Activated naive CD8-positive, alpha-beta T cell treated with anti-CD3 and anti-CD28 coated beads, Interleukin-2, amount 10 ng/mL, durations not matched to agents 7 days and 5 days (primary cell): Measurements from ENCODE around the gene SPAG9. TPM values are rescaled to one million over a fixed set of nuclear protein-coding genes. Genes with fewer than 3 reads are reported as not detected.

Source experiments
- ATAC-seq: fragments of 150-1000 bp; cut with Tn5 transposase; one replicate; pipeline ENCODE4 v1.10.0; 2021; ENCODE audit warnings: low read depth, moderate library complexity
- POLR2A ChIA-PET: fragments of 350-600 bp; sonication (Branson Sonifier 250); formaldehyde crosslinking; loops from one replicate; lab custom pipeline; 2021; ENCODE audit warnings: antibody characterized with exemption; lab: Charles Lee
- DNase-seq: peaks from one replicate; pipeline ENCODE4 v3.0.0; 2021
- H3K27ac Mint-ChIP-seq: one replicate; pipeline ENCODE4 v1.8.0; 2022; ENCODE audit warnings: mild to moderate bottlenecking, mixed read lengths
- H3K27me3 Mint-ChIP-seq: one replicate; pipeline ENCODE4 v1.8.0; 2022; ENCODE audit warnings: mild to moderate bottlenecking, moderate library complexity, mixed read lengths
- H3K36me3 Mint-ChIP-seq: one replicate; pipeline ENCODE4 v1.8.0; 2021; ENCODE audit warnings: mild to moderate bottlenecking, mixed read lengths
- H3K4me1 Mint-ChIP-seq: one replicate; pipeline ENCODE4 v1.8.0; 2021; ENCODE audit warnings: mixed read lengths
- H3K4me3 Mint-ChIP-seq: one replicate; pipeline ENCODE4 v1.8.0; 2022; ENCODE audit warnings: mild to moderate bottlenecking, moderate library complexity, mixed read lengths
- H3K9me3 Mint-ChIP-seq: one replicate; pipeline ENCODE4 v1.8.0; 2021; ENCODE audit warnings: mixed read lengths
- total RNA-seq, 2 experiments: library from RNA; stranded (reverse); gene quantifications; one replicate each; pipeline ENCODE4 v1.2.3, GENCODE V29; 2021

SPAG9 gene
- total RNA-seq, 2 experiments from 2014 or later, result 52.3 to 62.9 TPM

- Mint-ChIP-seq H3K4me1 (peaks cover 5% of the 10 kb centered on the region), H3K27ac (no peak overlapping the region), H3K27me3 (no peaks in the 10 kb centered on the region), H3K4me3 (no peak overlapping the region), H3K9me3 (no peaks in the 10 kb centered on the region), H3K36me3 (peaks cover 4% of the 10 kb centered on the region)
- no peak for ATAC-seq
- POLR2A ChIA-PET, result no interaction called here
- DNase-seq, result no peak
Observed at GRCh38 chr17:51065466-51065865, 55.2 kb downstream of the SPAG9 start.

DNA sequence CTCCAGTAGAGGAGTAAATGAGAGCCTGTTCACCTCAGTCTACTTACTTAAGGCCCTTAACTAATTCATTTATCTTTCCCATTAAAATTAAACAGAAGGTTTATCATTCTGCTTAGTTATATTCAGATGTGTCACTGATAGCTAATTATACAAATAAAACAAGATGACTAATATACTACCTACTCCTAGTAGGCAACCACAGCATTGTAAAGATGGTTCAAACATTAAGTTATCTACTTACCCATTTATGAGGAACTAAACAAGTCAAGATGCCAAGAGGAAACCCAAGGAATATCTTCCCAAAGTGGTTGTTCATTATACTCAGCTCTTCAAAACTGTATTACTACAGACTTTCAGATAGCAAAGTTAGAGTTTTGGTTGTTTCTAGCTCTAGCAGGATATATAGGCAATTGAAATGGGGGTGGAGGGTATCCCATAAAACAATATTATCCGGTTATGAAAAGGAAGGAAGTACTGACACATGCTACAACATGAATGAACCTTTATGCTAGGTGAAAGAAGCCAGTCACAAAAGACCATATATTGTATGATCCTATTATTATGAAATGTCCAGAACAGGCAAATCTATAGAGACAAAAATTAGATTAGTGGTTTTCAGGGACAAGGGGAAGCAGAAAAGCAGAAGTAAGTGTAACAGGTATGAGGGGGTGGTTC is 56.5 kb downstream of the SPAG9 start:
- ATAC-seq (no peak), DNase-seq (no peak)
- H3K27me3 Mint-ChIP-seq, result no peaks in the 10 kb centered on the region
- H3K4me3 Mint-ChIP-seq, result no peak overlapping the region
- H3K4me1 Mint-ChIP-seq, result peaks cover 5% of the 10 kb centered on the region
- H3K36me3 Mint-ChIP-seq, result peaks cover 2% of the 10 kb centered on the region
- H3K27ac Mint-ChIP-seq, result no peak overlapping the region
- POLR2A ChIA-PET, result no interaction called here
- H3K9me3 Mint-ChIP-seq, result no peaks in the 10 kb centered on the region

- Mint-ChIP-seq H3K4me1 (peaks cover 6% of the 10 kb centered on the region), H3K4me3 (no peak overlapping the region), H3K27me3 (no peaks in the 10 kb centered on the region), H3K9me3 (no peaks in the 10 kb centered on the region), H3K36me3 (peaks cover 2% of the 10 kb centered on the region), H3K27ac (no peak overlapping the region)
- no peak for DNase-seq
- POLR2A ChIA-PET, result no interaction called here
- ATAC-seq, result no peak
Observed at GRCh38 chr17:51060396-51060795, 60.3 kb downstream of the SPAG9 start.

DNA sequence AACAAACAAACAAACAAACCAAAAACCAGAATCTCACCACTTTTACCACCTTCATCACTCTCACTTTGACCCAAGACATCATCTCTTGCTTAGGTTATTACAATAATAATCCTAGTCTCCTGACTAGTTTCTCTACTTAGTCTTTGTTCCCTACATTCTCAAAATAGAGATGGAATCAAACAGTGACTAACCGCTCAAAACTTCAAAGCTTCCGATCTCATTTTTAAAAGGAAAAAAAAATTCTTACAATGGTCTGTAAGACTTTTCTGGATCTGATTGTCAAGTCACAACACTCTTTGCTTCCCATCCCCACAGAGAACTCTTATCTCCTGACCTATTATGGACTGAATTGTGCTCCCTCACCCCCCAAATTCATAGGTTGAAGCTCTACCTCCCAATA is 60.9 kb downstream of the SPAG9 start:
- peaks cover 2% of the 10 kb centered on the region for H3K36me3 Mint-ChIP-seq
- peaks cover 6% of the 10 kb centered on the region for H3K4me1 Mint-ChIP-seq
- POLR2A ChIA-PET, result no interaction called here
- no peak overlapping the region for H3K27ac Mint-ChIP-seq
- ATAC-seq, result no peak
- no peak for DNase-seq
- no peaks in the 10 kb centered on the region for H3K27me3 Mint-ChIP-seq
- no peak overlapping the region for H3K4me3 Mint-ChIP-seq
- H3K9me3 Mint-ChIP-seq, result no peaks in the 10 kb centered on the region

DNA sequence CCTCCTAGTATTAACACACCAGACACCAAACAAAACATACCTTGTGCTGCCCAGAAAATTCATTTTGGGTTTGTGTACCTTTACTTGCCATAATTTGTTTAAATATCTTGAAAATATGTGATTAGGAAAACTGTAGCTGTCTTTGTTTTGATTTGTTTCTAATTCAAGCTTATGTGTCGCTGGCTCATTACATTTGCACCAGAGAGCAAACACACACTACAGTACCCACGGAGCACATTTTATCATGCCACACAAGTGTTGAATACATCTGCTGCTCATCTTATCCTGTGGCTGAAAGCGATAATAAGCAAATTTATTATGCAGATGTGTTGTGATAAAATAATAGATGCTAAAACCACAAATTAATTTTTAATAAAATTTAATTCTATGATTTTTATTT is 63.1 kb downstream of the SPAG9 start:
- Mint-ChIP-seq H3K36me3 (no peaks in the 10 kb centered on the region), H3K27ac (no peak overlapping the region), H3K27me3 (no peaks in the 10 kb centered on the region), H3K4me1 (peaks cover 6% of the 10 kb centered on the region), H3K9me3 (no peaks in the 10 kb centered on the region), H3K4me3 (no peak overlapping the region)
- ATAC-seq (no peak), DNase-seq (no peak)
- POLR2A ChIA-PET, result interaction anchor here (0.9 kb wide), 1 partner anchor 192 kb away, joined by 3 read pairs; the partner anchor contains the start of gene TOB1

GRCh38 chr17:51056813-51057510 is 63.7 kb downstream of the SPAG9 start:
- H3K9me3 Mint-ChIP-seq, result no peaks in the 10 kb centered on the region
- H3K4me1 Mint-ChIP-seq, result peaks cover 6% of the 10 kb centered on the region
- POLR2A ChIA-PET, result interaction anchor here (0.9 kb wide), 1 partner anchor 191 kb away, joined by 3 read pairs; the partner anchor contains the start of gene TOB1
- H3K36me3 Mint-ChIP-seq, result no peaks in the 10 kb centered on the region
- no peak overlapping the region for H3K4me3 Mint-ChIP-seq
- no peaks in the 10 kb centered on the region for H3K27me3 Mint-ChIP-seq
- no peak overlapping the region for H3K27ac Mint-ChIP-seq
- DNase-seq (no peak), ATAC-seq (no peak)

DNA sequence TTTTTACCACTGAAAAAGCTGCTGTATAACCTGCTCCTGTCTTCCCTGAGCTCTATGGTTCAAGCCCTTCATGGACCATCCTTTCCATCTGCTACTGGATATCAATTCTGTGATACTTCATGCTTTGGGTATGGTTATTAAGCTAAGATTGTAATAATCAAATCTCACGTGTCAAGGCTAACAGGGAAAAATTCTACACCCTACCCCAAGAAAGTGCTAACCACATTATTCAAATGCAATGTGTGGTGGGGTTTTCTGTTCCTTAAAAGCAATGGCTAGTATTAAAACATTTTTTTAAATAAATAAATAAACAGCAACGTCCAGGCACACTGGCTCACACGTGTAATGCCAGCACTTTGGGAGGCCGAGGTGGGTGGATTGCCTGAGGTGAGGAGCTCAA is 65.9 kb downstream of the SPAG9 start:
- Mint-ChIP-seq H3K9me3 (no peaks in the 10 kb centered on the region), H3K27ac (no peak overlapping the region), H3K4me1 (peaks cover 6% of the 10 kb centered on the region), H3K4me3 (no peak overlapping the region), H3K36me3 (no peaks in the 10 kb centered on the region), H3K27me3 (no peaks in the 10 kb centered on the region)
- ATAC-seq, result no peak
- POLR2A ChIA-PET, result no interaction called here
- no peak for DNase-seq

DNA sequence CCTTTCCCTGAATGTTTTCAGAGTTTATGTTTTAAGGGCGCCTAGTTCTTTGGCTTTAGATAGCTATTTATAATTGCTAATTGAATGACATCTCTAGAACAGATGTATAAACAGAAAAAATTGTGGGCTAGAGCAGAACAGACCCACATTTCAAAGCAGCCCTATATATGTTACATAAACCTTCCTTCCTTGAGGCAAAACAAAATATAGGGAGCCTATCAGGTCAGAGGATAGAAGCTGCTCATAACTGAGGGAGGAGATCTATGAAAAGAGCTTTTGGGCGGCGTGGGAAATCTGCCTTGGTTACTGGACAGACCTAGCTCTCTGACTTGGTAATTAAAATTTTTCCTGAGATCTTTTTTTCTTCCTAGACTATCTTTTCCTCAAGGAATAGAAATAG is 68.4 kb downstream of the SPAG9 start:
- no peaks in the 10 kb centered on the region for H3K36me3 Mint-ChIP-seq
- DNase-seq, result no peak
- H3K27me3 Mint-ChIP-seq, result no peaks in the 10 kb centered on the region
- H3K9me3 Mint-ChIP-seq, result no peaks in the 10 kb centered on the region
- ATAC-seq, result no peak
- H3K27ac Mint-ChIP-seq, result no peak overlapping the region
- H3K4me1 Mint-ChIP-seq, result peaks cover 7% of the 10 kb centered on the region
- POLR2A ChIA-PET, result interaction anchor here (0.7 kb wide), 1 partner anchor 68 kb away, joined by 4 read pairs; no protein-coding TSS in a partner anchor
- H3K4me3 Mint-ChIP-seq, result no peak overlapping the region

DNA sequence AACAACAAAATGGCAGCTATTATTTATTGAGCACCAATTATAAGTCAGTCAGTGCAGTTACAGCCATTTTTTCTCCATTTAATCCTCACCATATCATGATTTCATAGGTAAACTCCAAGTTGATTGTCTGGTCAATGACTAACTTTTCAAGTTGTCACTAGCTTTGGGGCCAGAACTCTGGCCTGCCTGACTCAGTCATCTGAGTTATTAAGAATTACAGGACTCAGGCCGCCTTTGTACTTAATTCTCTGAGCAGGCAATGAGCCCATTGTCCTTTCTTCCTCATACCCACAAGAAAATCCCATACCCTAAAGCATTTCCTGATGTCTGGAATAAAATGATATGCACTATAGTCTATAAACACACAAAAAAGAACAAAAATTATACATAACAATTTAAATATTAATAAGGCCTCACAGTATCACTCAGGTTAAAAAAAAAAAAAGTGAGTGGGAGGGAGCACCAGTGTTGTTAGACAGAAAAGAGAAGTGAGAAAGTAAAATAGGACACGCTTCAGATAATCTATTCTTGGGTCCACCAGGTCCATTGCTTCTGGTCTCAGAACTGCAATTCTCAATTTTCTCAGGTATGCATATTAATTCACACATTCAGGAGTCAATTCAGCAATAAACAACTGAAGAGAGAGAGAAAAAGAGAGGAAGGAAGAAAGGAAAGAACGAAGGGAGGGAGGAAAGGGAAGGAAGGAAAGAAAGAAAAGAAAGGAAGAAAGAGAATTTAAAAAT is 70.2 kb downstream of the SPAG9 start:
- Mint-ChIP-seq H3K9me3 (no peaks in the 10 kb centered on the region), H3K4me1 (peaks cover 3% of the 10 kb centered on the region), H3K36me3 (no peaks in the 10 kb centered on the region), H3K27me3 (no peaks in the 10 kb centered on the region), H3K27ac (peak overlapping the region; percentile 46), H3K4me3 (no peak overlapping the region)
- DNase-seq, result no peak
- POLR2A ChIA-PET, result no interaction called here
- no peak for ATAC-seq

DNA sequence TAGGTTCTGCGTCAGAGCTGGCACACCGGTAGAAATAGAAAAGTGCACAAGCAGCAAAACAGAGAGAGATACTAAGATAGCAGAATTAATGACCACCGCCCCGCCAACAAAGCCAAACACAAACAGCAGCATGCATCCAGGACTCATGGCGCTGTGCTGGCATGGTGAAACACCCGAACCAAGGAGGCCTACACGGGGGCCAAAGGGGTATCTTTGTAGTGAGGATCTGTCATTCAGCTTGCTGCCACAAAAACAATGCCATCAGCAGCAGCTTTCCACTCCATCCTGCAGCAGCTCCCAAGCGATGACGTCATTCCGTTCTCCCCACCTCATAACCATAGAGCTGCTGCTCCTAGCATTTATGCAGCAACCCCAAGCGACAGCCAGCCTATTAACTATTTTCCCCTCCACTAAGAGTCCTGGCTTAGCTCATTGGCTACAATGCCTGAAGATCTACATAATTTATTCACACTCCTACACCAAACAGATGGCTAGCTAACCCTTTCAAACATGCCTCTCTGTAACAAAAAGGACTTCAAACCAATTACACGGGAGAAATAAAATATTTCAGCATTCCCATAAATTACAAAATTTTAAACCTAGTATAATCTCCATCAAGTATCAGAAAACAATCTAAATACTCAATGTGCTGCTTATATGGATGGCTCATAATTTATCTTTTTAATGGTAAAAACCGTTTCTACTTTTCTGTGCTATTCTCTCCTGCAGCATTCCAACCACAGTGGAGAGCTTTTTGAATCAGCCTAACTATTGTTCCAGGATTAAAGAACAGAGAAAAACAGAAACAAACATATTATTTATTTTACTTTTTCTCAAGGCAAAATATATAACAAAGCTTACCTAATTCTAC is 73.9 kb downstream of the SPAG9 start:
- H3K27ac Mint-ChIP-seq, result no peak overlapping the region
- H3K4me3 Mint-ChIP-seq, result no peak overlapping the region
- H3K9me3 Mint-ChIP-seq, result no peaks in the 10 kb centered on the region
- peaks cover 7% of the 10 kb centered on the region for H3K36me3 Mint-ChIP-seq
- peaks cover 3% of the 10 kb centered on the region for H3K4me1 Mint-ChIP-seq
- DNase-seq (no peak), ATAC-seq (no peak)
- POLR2A ChIA-PET, result no interaction called here
- no peaks in the 10 kb centered on the region for H3K27me3 Mint-ChIP-seq

DNA sequence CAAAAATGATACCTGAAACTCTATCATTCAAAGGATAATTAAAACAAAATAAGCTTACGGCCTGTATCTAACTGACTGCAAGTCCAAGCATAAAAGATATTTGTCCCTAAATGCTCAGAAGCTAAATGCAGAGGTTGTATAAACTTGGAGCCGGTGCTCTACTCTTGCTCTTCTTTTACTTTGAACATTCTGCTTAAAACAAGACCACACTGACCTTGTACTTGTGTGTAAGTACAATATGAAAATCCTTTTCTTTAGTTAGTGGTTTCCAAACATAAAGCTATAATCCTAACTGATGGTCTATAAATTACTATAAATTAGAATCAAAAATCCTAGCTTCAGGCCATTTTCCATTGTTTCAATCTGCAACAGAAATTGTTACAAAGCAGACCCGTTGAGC is 74.6 kb downstream of the SPAG9 start:
- no peak for DNase-seq
- peaks cover 7% of the 10 kb centered on the region for H3K36me3 Mint-ChIP-seq
- POLR2A ChIA-PET, result no interaction called here
- H3K27me3 Mint-ChIP-seq, result no peaks in the 10 kb centered on the region
- no peak overlapping the region for H3K4me3 Mint-ChIP-seq
- no peak for ATAC-seq
- no peaks in the 10 kb centered on the region for H3K9me3 Mint-ChIP-seq
- no peak overlapping the region for H3K27ac Mint-ChIP-seq
- peaks cover 3% of the 10 kb centered on the region for H3K4me1 Mint-ChIP-seq

GRCh38 chr17:51045621-51046020 is 75.0 kb downstream of the SPAG9 start:
- Mint-ChIP-seq H3K36me3 (peaks cover 7% of the 10 kb centered on the region), H3K9me3 (no peaks in the 10 kb centered on the region), H3K27ac (no peak overlapping the region), H3K4me1 (peaks cover 3% of the 10 kb centered on the region), H3K4me3 (no peak overlapping the region), H3K27me3 (no peaks in the 10 kb centered on the region)
- no peak for ATAC-seq
- no peak for DNase-seq
- POLR2A ChIA-PET, result no interaction called here

DNA sequence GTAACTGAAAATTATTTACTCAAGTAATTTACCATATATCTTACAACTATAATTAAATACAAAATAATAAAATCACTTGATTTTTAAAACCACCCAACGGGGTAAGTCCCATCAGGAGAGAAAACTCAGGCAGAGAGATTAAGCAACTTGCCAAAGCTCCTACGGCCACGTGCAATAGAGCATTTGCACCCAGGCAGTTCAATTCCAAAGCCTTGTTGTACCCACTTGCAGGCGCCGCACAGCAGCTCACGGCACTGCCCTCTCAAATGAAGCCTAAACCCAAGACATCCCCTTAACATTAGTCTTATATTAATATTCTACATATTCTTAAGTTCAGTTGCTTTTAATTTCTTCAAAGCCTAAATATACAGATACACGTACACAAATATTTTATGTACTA is 75.7 kb downstream of the SPAG9 start:
- Mint-ChIP-seq H3K27ac (no peak overlapping the region), H3K4me3 (no peak overlapping the region), H3K9me3 (no peaks in the 10 kb centered on the region), H3K27me3 (no peaks in the 10 kb centered on the region), H3K36me3 (peaks cover 8% of the 10 kb centered on the region), H3K4me1 (peaks cover 3% of the 10 kb centered on the region)
- POLR2A ChIA-PET, result no interaction called here
- no peak for DNase-seq
- no peak for ATAC-seq
